HL-60 (cell line): Measurements from ENCODE around the gene VPS41.

Source experiments
- DNase-seq, 2 experiments: peaks; one replicate each; pipeline ENCODE4 v3.0.0-alpha.2; 2010 to 2020; ENCODE audit warnings: low read depth in 1 of 2, low spot score in 1 of 2
- H3K27ac ChIP-seq: fragments of 250-450 bp; sonication (Bioruptor Pico); replicated peaks from 2 replicates; pipeline ENCODE4 v1.5.1; 2020; ENCODE audit warnings: mild to moderate bottlenecking, moderate library complexity
- H3K27me3 ChIP-seq: fragments of 250-450 bp; sonication (Bioruptor Pico); 2 replicates; pipeline ENCODE4 v1.5.1; 2021; ENCODE audit warnings: mild to moderate bottlenecking, moderate library complexity; ENCODE audit not compliant: insufficient read depth, poor library complexity, severe bottlenecking
- H3K4me3 ChIP-seq: replicated peaks from 2 replicates; pipeline ENCODE4 v1.5.1; 2011; ENCODE audit warnings: mild to moderate bottlenecking, control low read depth, low read length; ENCODE audit not compliant: insufficient read depth
- CTCF ChIP-seq: IDR thresholded peaks from one replicate; pipeline ENCODE4 v1.5.1; 2011; ENCODE audit warnings: low read length, control low read depth, inconsistent platforms; ENCODE audit not compliant: insufficient read depth
- GABPA ChIP-seq: IDR thresholded peaks from 2 replicates; pipeline ENCODE4 v1.6.1; 2012; ENCODE audit warnings: low read depth
- POLR2AphosphoS5 ChIP-seq: IDR thresholded peaks from 2 replicates; pipeline ENCODE4 v1.6.1; 2012; ENCODE audit warnings: low read depth
- REST ChIP-seq: IDR thresholded peaks from 2 replicates; pipeline ENCODE4 v1.6.1; 2012; ENCODE audit warnings: low read depth; ENCODE audit not compliant: insufficient replicate concordance
- SPI1 ChIP-seq: IDR thresholded peaks from 2 replicates; pipeline ENCODE4 v1.6.1; 2012; ENCODE audit warnings: low read depth, mild to moderate bottlenecking, borderline replicate concordance

The VPS41 gene

GRCh38 chr7:38675494-38676106 is 233.4 kb downstream of the VPS41 start:
- no peak for DNase-seq
- H3K4me3 ChIP-seq = no peak overlapping the region
- H3K27ac ChIP-seq = no peak overlapping the region
- TF ChIP-seq CTCF (no peak), SPI1 (no peak), REST (no peak), POLR2AphosphoS5 (no peak), GABPA (no peak)
- H3K27me3 ChIP-seq = peaks cover 2% of the 10 kb centered on the region

- H3K27ac ChIP-seq = no peak overlapping the region
- no peak overlapping the region for H3K4me3 ChIP-seq
- TF ChIP-seq REST = no peak
- no peak for TF ChIP-seq GABPA
- no peak for TF ChIP-seq POLR2AphosphoS5
- TF ChIP-seq SPI1 = no peak
- TF ChIP-seq CTCF = no peak
- no peak for DNase-seq
- peaks cover 2% of the 10 kb centered on the region for H3K27me3 ChIP-seq
Observed at GRCh38 chr7:38674513-38674912, 234.5 kb downstream of the VPS41 start.

- H3K27me3 ChIP-seq = peaks cover 7% of the 10 kb centered on the region
- H3K27ac ChIP-seq = no peak overlapping the region
- DNase-seq = peak; percentile 24 to 50
- no peak overlapping the region for H3K4me3 ChIP-seq
- TF ChIP-seq GABPA = no peak
- no peak for TF ChIP-seq REST
- TF ChIP-seq SPI1 = no peak
- TF ChIP-seq CTCF = no peak
- no peak for TF ChIP-seq POLR2AphosphoS5
Observed at GRCh38 chr7:38673795-38674194, 235.2 kb downstream of the VPS41 start.
